NCI-H1930 (cell line): ENCODE data around the gene GH1.
A peak's percentile ranks its signal among the peaks of the same experiment; 100 is the strongest.
"Not testable (repeated sequence)": the region's sequence is repeated elsewhere in the genome, so short reads cannot be mapped to it uniquely, and the experiment has no call there.

ENCODE experiments used
- DNase-seq, 2 experiments: peaks; one replicate each; lab custom pipeline; 2025; lab: John Stamatoyannopoulos, UW

The GH1 gene

DNA sequence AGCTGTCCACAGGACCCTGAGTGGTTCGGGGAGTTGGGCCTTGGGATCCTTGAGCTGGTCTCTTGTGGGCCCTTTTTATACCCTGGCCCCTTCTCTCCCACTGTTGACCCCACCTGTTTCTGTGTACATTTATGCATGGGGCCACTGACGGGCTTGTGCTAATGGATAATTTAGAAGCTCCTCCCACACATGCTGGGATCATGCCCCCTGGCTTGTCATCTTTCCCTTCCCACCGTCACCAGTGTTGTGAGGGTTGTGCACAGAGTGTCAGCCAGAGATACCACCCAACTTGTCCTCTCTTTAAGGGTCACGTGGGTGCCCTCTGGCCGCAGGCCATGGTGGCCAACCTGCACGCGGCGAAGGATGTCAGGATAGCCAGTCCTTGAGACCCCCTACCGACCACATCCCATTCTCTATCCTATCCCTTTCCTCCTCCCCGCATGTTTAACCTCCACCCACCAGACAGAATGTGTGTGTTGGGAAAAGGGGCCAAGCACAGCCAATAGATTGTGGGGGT, at the start of gene GH1:
TSS of gene GH1 (minus strand) at position 51 of the 517 bp plus-strand sequence. CDS start 63 bp downstream, outside the sequence.
- not testable (repeated sequence) for DNase-seq

DNA sequence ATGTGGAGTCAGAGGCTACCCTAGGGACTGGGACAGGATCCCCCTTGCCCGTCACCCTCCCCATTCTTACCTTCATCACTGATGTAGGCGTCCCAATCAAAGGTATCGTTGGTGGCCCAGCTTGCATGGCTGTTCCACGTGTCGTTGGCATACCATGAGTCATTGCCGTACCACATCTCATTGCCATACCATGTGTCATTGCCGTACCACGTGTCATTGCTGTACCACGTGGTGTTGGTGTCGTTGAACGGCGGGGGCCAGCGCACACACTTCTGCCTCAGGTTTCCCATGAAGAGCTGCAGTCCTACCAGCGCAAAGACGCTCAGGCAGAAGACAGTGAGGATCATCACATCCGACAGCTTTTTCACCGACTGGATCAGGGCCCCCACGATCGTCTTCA, 49.3 kb upstream of the GH1 start:
- no peak for DNase-seq

DNA sequence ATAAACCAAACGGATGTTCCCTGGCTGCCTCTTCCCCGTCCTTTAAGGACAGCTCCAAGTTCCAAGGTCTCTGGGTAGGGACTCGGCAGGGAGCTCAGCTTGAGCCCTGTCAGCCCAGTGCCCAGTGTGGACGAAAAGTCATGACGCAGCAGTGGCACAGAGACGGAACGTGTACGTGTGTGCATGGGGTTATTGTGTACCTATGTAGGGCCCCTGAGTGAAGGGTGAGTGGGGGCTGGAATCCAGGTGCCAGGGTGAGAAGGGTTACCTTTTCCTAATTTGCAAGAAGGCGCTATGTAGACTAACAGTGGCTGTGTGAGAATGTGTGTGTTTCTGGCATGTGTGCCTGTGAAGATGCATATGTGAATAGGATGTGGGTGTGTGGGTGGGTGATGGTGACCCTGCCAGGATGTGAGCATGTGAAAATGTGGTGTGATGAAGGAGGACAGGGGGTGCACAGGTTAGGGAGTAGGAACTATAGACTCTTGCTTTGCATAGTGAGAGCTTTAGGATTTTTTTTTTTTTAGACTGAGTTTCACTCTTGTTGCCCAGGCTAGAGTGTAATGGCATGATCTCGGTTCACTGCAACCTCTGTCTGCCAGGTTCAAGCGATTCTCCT, 48.1 kb upstream of the GH1 start:
- DNase-seq: no peak

DNA sequence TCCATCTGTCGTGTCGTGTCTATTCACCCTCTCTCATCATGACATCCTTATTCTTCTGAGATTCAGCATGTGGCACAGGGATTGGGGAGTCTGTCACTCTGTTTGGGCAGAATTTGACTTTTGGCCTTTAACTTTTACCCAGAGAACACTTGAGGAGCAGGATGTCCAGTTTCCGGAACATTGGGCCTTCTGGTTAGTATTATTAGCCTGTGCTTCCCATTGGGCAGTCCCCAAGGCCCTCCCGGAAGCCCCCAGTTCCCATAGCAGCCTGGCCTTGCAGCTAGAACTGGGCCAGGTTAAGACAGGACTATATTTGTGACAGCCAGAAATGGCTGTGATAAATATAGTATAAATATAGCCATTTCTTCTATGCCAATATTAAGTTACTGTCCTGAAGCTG, 44.5 kb upstream of the GH1 start:
- no peak for DNase-seq

DNA sequence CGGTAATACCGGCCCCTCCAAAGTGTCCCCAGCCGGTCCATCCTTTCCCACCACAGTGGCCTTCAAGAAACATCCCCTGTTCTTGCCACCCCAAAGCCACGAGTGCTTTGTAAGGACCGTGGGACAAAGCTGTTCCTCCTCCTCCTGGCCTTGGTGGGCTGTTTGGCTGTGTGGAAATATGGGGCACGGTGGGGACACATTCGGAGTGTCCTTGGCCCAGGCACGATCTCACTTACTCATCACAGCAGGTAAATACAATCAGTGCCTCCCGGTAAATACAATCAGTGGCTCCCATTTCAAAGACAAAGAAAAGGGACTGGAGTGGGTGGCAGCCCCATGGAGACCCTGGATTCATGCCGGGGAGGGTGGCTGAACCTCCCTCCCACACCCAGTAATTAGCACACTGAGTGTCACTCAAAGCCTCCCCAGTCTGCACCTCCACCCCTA, 43.7 kb upstream of the GH1 start:
- DNase-seq: no peak

DNA sequence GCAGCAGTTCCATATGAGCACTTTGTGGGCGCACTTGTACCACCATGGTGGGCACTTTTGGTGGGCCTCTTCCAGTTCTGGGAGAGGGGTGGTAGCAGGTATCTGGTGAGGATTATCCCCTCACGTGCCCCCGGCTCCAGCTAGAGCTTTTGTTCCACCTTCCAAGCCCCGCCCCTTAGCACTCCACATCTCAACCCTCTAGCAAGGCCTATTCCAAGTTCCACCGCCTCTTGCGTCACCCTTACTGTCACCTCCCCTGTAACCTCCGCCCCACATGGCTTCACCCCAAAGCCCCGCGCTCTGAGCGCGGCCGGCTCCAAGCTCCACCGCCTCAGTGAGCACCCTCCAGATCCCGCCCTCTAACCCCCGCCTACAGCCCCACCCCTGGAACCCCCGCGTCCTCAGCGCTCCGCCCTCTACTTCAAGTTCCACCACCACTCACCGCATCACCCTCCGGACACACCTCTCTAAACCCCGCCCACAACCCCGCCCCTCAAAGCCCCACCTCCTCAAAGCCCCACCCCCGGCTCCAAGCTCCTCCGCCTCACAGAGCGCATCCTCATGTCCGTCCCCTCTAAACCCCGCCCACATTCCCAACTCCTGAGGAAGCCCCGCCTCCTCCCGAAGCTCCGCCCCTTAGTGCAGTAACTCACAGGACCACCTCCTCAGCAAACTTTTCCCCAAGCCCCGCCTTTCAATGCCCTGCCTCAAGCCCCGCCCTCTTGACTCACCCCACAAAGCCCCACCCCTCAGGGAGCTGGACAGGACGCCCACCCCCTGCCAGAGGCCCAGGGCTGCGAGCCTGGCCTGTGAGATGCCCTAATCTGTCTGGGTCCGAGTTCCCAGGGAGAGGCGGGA, 42.9 kb upstream of the GH1 start:
- DNase-seq: peak; percentile 55 to 62

DNA sequence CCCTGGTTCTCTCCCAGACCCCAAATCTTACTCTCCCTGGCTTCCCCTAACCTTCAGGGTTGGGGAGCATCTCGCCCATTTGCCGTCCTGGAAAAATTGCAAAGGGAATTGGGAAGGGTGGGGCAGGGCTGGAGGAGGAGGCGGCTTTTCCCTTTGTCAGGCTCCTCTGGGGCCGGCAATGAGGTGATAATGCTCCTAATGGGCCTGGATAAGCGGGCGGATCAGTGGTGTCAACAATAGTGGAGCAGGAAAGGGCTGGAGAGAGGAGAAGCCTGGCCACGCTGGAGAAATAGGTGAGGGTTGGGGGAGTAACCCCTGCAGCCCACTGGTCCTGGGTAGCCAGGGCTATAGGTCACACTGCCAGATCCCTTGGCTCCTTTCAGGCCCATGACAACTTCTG, 41.8 kb upstream of the GH1 start:
- DNase-seq: no peak

GRCh38 chr17:63960006-63960405, 41.4 kb upstream of the GH1 start:
- DNase-seq: no peak

- DNase-seq: no peak
These were observed 37.8 kb upstream of the GH1 start for GRCh38 chr17:63956296-63956920.

- DNase-seq: no peak
These were observed 37.2 kb upstream of the GH1 start for GRCh38 chr17:63955791-63956190.

DNA sequence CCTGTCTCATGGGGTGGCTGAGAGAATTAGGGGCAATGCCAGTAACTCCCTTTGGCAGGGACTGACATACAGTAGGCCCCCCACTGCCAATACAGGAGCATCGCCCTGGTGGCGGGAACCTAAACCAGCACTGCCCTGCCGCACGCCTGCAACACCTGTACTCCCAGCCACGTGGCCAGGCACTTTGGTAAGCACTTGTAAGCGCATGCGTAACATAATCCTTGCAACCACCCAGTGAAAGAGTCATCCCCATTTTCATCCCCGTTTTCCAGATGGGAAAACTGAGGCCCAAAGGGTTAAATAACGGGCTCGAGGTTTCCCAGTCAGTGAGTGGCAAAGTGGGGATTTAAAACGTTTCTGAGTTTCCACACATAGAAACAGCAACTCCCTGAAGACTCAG, 36.6 kb upstream of the GH1 start:
- no peak for DNase-seq

DNA sequence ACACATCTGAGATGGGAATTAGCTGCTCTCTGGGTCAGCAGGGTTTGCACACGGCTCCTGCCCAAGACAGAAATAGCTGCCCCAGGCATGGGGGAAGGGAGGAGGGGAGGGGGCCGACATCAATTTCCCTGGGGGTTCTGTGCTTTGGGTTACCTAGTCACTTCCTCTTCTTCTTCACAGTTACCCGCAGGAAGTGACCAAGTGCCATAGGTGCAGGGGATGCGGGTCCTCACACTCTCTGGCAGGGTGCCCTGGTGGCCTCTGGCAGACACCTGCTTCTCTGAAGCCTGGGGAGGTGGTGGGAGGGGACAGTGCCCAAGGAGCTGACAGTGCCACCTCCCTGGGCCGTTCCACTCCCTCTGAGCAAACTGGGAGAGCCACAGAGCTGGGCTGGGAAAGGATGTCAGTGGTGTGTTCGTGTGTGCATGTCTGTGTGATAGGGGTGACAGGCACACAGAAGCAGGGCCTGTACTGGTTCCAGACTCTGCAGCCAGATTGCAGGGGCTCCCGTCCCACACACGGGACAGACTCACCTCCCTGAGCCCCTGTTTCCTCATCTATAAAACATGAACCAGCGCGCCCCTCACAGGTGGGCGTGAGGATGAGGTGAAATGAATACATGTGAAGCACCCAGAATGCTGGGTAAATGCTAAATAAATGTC, 35.9 kb upstream of the GH1 start:
- DNase-seq: no peak

DNA sequence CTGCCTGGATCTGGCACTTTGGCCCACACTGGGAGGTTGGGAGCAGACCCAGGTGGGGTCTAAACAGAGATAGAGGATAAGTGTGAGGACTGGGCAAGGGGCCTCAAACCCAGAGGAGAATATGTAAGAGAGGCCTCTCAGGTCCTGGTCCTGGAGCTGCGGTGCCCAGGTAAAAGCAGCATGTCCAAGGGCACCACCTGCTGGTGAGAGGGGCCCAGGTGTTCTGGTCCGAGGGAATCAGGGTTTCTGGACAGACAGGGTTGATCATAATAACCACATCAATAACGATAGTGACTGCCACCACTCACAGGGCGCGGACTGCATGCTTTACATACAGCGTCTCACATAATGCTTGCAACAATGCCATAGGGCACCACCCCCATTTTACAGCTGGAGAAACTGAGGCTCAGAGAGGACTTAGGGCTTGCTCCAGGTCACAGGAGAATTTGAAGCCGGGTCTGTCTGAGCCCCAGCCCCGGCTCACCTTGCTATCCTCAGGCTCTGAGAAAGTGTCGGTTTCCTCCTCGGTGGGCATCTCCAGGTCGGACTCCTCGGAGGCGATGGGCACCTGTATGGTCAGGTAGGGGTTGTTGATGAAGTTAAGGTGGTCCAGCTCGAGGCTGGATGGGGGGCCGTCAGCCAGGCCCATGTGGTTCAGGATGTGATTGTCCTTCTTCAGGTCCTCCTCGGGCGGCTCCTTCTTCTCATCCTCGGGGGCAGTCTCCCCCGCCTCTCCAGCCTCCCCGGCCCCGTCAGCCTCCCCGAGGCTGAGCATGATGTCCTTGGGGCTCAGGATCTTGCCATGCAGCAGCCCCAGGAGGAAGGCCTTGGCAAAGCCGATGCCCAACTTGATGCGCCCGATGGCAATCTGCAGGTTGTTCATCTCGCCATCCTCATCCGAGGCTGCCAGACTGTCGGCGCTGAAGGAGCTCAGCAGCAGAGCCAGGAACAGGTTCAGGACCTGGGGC, 32.6 kb upstream of the GH1 start:
- DNase-seq: no peak

GRCh38 chr17:63949576-63950250, 31.1 kb upstream of the GH1 start:
- DNase-seq: no peak

DNA sequence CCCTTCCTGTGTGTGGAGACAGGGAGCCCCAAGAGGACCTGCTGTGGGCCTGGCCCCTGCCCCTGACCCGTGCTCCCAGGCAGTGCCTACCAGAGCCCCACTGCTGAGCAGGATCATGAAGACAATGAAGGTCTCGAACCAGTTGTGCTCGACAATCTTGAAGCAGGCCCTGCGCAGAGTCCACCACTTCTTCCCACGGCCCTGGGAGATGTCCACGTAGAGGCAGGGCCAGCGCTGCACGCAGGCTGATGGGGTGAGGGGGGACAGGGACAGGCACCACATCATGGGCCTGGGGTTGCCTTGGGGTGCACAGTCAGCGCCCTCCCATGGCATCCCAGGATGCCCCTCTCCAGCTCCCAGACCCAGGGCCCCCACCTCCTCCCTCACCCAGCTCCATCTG, 29.9 kb upstream of the GH1 start:
- no peak for DNase-seq

GRCh38 chr17:63947711-63948330, 29.2 kb upstream of the GH1 start:
- DNase-seq: no peak

GRCh38 chr17:63946440-63947363, 28.1 kb upstream of the GH1 start:
- DNase-seq: peak in 1 of 2 experiments; percentile 48

DNA sequence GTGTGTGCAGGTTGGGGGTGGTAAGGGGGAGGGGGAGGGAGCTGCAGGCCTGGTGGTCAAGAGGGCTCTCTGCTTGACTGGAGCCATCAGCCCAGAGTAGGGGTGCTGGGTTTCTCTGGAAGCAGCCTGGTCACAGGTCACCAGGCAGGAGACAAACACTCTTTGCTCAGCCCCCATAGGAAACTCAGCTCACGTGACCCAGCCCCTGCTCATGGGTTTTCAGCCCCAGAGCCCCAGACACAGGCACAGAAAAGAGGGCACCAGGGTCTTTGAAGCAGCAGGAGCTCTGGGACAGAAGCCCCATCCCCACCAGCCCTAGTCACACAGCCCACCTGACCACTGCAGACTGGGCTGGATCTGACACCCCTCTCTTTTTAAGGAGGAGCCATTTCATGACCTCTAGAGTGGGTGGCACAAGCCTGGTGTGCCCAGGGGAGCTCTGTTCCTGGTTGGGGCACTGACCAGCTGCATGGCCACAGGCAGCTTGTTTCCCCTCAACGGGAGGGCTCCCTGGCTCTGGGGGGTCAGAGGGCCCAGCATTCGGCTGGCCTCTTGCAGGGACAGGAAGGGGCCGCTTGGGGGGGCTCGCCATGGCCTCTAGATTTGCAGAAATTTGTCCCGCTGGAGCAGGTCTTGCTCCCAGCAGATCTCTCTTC, 27.3 kb upstream of the GH1 start:
- DNase-seq: no peak
